Esophagus muscularis mucosa (tissue), 4 donors: ENCODE results near the gene MAST4.

Experiments used
- EP300 ChIP-seq: sonication (generic); formaldehyde crosslinking; IDR thresholded peaks from one replicate; pipeline ENCODE4 v1.6.1; 2017; ENCODE audit warnings: antibody characterized with exemption
- POLR2A ChIP-seq: fragments of 450-650 bp; IDR thresholded peaks from one replicate; pipeline ENCODE4 v1.6.1; 2017; ENCODE audit warnings: antibody characterized with exemption, moderate library complexity, mild to moderate bottlenecking, low read depth
- POLR2AphosphoS5 ChIP-seq, 2 donors: sonication (generic); formaldehyde crosslinking; IDR thresholded peaks; one replicate each; pipeline ENCODE4 v1.6.1; 2017; ENCODE audit warnings: antibody characterized with exemption in 2 of 2
- TF ChIP-seq, protein P1 (sequence below), 3 experiments: fragments of 200-600 bp in 2 of 3; fragments of 450-650 bp in 1 of 3; sonication (generic) in 2 of 3; IDR thresholded peaks; one replicate each; pipeline ENCODE4 v1.5.1; 2017 to 2019; ENCODE audit warnings: antibody characterized with exemption in 3 of 3, mild to moderate bottlenecking in 2 of 3, moderate library complexity in 1 of 3

DNA sequence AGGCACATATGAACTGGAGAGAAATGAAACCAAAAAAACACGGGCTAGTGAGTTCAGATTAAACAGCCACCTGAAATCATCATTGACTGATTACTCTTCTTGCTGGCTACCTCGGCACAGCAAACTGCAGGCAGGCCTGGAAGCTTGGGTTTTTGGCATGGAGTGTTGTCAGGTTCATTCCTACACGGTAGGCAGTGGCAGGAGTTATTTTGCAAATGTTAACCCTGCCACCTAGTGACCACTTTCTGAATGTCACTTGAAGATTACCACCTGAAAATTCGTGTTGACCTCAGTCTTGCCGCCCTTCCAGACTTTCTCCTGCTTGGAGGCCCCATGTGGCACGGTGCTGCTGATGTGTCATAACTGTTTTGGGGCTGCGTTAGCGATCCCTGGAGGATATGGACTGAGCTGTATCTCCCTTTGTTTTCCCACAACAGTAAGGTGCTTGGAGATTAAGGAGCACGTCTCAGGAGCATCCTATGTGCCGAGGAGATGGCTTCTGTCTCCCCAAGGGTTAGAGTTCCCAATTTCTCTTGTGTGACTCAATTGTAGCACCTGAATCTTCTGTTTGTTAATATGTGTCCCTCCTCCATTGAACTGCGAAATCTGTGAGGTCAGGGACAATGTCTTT is 613.1 kb downstream of the MAST4 start:
- TF ChIP-seq, protein P1, sequence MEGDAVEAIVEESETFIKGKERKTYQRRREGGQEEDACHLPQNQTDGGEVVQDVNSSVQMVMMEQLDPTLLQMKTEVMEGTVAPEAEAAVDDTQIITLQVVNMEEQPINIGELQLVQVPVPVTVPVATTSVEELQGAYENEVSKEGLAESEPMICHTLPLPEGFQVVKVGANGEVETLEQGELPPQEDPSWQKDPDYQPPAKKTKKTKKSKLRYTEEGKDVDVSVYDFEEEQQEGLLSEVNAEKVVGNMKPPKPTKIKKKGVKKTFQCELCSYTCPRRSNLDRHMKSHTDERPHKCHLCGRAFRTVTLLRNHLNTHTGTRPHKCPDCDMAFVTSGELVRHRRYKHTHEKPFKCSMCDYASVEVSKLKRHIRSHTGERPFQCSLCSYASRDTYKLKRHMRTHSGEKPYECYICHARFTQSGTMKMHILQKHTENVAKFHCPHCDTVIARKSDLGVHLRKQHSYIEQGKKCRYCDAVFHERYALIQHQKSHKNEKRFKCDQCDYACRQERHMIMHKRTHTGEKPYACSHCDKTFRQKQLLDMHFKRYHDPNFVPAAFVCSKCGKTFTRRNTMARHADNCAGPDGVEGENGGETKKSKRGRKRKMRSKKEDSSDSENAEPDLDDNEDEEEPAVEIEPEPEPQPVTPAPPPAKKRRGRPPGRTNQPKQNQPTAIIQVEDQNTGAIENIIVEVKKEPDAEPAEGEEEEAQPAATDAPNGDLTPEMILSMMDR (IDR thresholded peaks at IDR 0.05): peak; percentile 81 to 84 (median 84)
- TF ChIP-seq POLR2A (no peak), EP300 (no peak), POLR2AphosphoS5 (IDR thresholded peaks at IDR 0.05) (peak in 1 of 2 donors; percentile 41)
